Measurements from ENCODE around the gene ATG7.

DNA sequence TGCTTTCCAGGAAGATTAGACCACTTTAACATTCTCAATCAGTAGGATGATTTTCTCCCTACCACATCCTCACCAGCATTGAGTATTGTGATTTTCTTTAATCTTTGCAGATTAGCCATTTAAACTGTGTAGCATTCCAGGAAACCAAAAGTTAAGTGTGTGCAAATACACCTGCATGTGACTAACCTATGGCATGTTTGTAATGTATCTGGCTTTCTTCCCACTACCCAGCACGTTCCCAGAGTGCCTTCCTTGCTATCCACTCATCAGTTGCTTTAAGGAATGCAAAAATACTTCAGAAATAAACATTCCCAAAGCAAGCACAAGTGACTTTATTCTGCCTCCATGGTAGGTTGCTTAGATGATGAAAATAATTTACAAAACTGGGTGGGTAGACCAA lies 74.2 kb downstream of the ATG7 start:
- TF ChIP-seq FOXP2 (optimal IDR thresholded peaks at IDR 0.05; ENCODE audit: control extremely low read depth, extremely low read length, insufficient read depth) (no peak), EZH2 (IDR thresholded peaks at IDR 0.05) (no peak)

Data from SK-N-MC (cell line).